Measurements from ENCODE around the gene SKAP1.

DNA sequence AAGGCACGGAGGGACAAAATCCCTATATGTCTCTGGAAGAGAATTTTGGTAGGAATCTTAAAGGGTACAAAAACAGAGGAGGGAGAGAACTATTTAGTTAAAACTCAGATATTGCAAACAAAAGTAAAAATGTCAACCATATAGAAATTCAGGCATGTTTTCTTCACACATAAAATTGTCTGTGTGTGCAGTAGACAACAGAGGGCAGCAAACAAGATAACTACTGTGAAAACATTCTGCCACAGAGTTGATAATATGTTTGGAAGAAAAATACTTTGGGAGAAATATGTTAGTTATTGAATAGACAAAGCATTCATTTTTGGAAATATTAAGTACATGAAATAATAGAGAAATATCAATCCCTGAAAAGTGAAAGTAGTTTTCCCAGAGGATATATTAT is 266.2 kb downstream of the SKAP1 start:
- TF ChIP-seq, protein P1, sequence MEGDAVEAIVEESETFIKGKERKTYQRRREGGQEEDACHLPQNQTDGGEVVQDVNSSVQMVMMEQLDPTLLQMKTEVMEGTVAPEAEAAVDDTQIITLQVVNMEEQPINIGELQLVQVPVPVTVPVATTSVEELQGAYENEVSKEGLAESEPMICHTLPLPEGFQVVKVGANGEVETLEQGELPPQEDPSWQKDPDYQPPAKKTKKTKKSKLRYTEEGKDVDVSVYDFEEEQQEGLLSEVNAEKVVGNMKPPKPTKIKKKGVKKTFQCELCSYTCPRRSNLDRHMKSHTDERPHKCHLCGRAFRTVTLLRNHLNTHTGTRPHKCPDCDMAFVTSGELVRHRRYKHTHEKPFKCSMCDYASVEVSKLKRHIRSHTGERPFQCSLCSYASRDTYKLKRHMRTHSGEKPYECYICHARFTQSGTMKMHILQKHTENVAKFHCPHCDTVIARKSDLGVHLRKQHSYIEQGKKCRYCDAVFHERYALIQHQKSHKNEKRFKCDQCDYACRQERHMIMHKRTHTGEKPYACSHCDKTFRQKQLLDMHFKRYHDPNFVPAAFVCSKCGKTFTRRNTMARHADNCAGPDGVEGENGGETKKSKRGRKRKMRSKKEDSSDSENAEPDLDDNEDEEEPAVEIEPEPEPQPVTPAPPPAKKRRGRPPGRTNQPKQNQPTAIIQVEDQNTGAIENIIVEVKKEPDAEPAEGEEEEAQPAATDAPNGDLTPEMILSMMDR (IDR thresholded peaks at IDR 0.05) = peak; percentile 54
- TF ChIP-seq ZFX (IDR thresholded peaks at IDR 0.05; ENCODE audit: borderline replicate concordance) = no peak
